GM20000 (cell line): Measurements from ENCODE around the gene TUBE1.
"Not testable (repeated sequence)": the region's sequence is repeated elsewhere in the genome, so short reads cannot be mapped to it uniquely, and the experiment has no call there.

Experiments
- DNase-seq: peaks from one replicate; pipeline ENCODE4 v3.0.0; 2012; ENCODE audit warnings: low spot score
- CTCF ChIP-seq: IDR thresholded peaks from 2 replicates; pipeline ENCODE4 v1.5.1; 2012; ENCODE audit warnings: mild to moderate bottlenecking, control low read depth; ENCODE audit errors: extremely low read depth, missing control alignments

The TUBE1 gene

GRCh38 chr6:112049996-112050395 is 37.3 kb downstream of the TUBE1 start:
- TF ChIP-seq CTCF = no peak
- DNase-seq = no peak

- DNase-seq = no peak
- TF ChIP-seq CTCF = no peak
Measured at GRCh38 chr6:112049026-112049799, 38.1 kb downstream of the TUBE1 start.

- not testable (repeated sequence) for DNase-seq
Measured at GRCh38 chr6:112047523-112047922, 39.8 kb downstream of the TUBE1 start.

GRCh38 chr6:112044856-112045255 is 42.4 kb downstream of the TUBE1 start:
- no peak for TF ChIP-seq CTCF
- DNase-seq = no peak

GRCh38 chr6:112044196-112044595 is 43.1 kb downstream of the TUBE1 start:
- DNase-seq = no peak
- no peak for TF ChIP-seq CTCF

GRCh38 chr6:112043032-112044007 is 44.0 kb downstream of the TUBE1 start:
- TF ChIP-seq CTCF = peak; percentile 95

GRCh38 chr6:112041535-112041934 is 45.7 kb downstream of the TUBE1 start:
- no peak for DNase-seq
- no peak for TF ChIP-seq CTCF

More at GRCh38 chr6:112043032-112044007, 44.0 kb downstream of the TUBE1 start:
- peak; percentile 88 for DNase-seq
